HUES48 (cell line): Measurements from ENCODE around the gene URM1.
A peak's percentile ranks its signal among the peaks of the same experiment; 100 is the strongest.

Source experiments
- H3K27ac ChIP-seq: one replicate; pipeline ENCODE4 v1.7.0; 2013; ENCODE audit warnings: low read depth, low read length, inconsistent platforms
- H3K27me3 ChIP-seq: 2 replicates; pipeline ENCODE4 v1.6.1; 2013; ENCODE audit warnings: mild to moderate bottlenecking, low read length; ENCODE audit not compliant: control insufficient read depth, insufficient read depth
- H3K36me3 ChIP-seq: 2 replicates; pipeline ENCODE4 v1.6.1; 2013; ENCODE audit warnings: low read length; ENCODE audit not compliant: control insufficient read depth, insufficient read depth
- H3K4me1 ChIP-seq: 2 replicates; pipeline ENCODE4 v1.6.1; 2013; ENCODE audit warnings: mild to moderate bottlenecking, low read length; ENCODE audit not compliant: control insufficient read depth, insufficient read depth
- H3K4me3 ChIP-seq: 2 replicates; pipeline ENCODE4 v1.5.1; 2013; ENCODE audit warnings: mild to moderate bottlenecking, low read depth, low read length
- H3K9ac ChIP-seq: 2 replicates; pipeline ENCODE4 v1.6.1; 2013; ENCODE audit warnings: mild to moderate bottlenecking, low read depth, low read length, moderate library complexity
- H3K9me3 ChIP-seq: 2 replicates; pipeline ENCODE4 v1.6.1; 2013; ENCODE audit warnings: low read length; ENCODE audit not compliant: control insufficient read depth, insufficient read depth

The URM1 gene

DNA sequence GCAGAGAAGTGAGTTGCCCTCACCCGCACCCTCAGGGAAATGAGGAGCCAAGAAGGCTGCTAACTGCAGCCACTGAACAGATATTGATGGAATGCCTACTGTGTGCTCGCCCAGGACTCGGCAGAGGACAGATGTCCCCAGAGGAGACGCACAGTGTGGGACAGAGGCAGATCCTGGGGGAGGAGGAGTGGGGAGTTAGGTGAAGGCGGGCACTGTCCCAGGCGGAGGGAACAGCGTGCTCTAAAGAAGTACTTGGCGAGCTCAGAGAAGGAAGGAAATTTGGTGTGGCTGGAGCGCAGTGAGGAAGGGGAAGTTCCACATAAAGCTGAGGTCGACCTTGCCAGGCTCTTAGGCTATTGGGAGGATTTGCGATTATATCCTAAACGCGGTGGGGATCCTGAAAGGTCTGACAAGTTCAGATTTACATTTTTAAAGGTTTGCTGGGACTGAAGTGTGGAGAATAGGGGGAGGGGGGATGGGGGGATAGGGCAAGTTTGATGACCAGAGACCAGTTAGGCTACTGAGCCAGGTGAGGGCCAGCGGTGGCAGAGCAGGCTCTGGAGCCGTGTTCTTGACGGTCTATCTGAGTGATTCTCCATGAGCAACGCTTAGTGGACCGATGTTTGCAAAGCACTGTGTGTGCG, 25.9 kb downstream of the URM1 start:
- Histone ChIP-seq H3K27ac (no peak overlapping the region), H3K4me3 (no peak overlapping the region), H3K36me3 (no peaks in the 10 kb centered on the region), H3K4me1 (peaks cover 35% of the 10 kb centered on the region), H3K27me3 (peaks cover 99% of the 10 kb centered on the region), H3K9me3 (no peaks in the 10 kb centered on the region), H3K9ac (no peak overlapping the region)

DNA sequence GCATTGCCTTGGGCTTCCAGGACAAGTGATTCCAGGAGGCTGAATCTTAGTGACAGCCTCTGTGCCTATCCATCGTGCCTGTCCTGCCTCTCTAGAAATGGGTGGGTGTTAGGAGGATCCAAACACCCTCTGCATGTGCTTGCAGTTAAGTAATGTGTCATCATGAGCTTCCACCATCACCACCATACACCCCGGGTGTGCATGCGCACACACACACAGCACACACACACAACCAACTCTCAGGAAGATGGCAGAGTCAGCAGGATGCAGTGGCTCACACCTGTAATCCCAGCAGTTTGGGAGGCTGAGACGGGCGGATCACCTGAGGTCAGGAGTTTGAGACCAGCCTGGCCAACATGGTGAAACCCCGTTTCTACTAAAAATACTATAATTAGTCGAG, 26.7 kb downstream of the URM1 start:
- H3K27me3 ChIP-seq: peaks cover 99% of the 10 kb centered on the region
- no peak overlapping the region for H3K4me3 ChIP-seq
- peaks cover 30% of the 10 kb centered on the region for H3K4me1 ChIP-seq
- no peak overlapping the region for H3K9ac ChIP-seq
- H3K27ac ChIP-seq: no peak overlapping the region
- no peaks in the 10 kb centered on the region for H3K36me3 ChIP-seq
- H3K9me3 ChIP-seq: no peaks in the 10 kb centered on the region

GRCh38 chr9:128399861-128400260, 28.7 kb downstream of the URM1 start:
- Histone ChIP-seq H3K4me3 (no peak overlapping the region), H3K4me1 (peaks cover 15% of the 10 kb centered on the region), H3K36me3 (no peaks in the 10 kb centered on the region), H3K27me3 (peaks cover 98% of the 10 kb centered on the region), H3K9me3 (no peaks in the 10 kb centered on the region), H3K9ac (no peak overlapping the region), H3K27ac (no peak overlapping the region)

DNA sequence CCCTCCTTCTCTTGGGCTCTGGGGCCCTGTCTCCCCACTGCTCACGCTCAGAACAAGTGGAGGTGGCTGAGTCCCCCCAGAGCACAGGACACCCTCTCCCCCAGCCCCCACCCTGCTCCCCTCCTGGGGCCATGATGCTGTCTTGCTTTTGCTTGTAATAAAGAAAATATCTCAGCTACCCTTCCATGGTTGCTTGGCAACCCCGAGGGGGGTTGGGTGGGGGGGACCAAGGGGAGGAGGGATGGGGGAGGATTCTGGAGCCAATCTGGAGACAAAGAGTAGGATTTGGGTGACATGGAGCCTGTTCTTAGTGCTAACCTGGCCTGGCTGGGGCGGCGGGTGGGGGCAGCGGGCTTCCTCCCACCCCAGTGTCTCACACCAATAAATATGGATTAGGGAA, 33.4 kb downstream of the URM1 start:
- H3K4me3 ChIP-seq: no peak overlapping the region
- H3K4me1 ChIP-seq: peaks cover 25% of the 10 kb centered on the region
- H3K36me3 ChIP-seq: no peaks in the 10 kb centered on the region
- H3K9ac ChIP-seq: no peak overlapping the region
- H3K9me3 ChIP-seq: no peaks in the 10 kb centered on the region
- H3K27ac ChIP-seq: no peak overlapping the region
- peaks cover 98% of the 10 kb centered on the region for H3K27me3 ChIP-seq

DNA sequence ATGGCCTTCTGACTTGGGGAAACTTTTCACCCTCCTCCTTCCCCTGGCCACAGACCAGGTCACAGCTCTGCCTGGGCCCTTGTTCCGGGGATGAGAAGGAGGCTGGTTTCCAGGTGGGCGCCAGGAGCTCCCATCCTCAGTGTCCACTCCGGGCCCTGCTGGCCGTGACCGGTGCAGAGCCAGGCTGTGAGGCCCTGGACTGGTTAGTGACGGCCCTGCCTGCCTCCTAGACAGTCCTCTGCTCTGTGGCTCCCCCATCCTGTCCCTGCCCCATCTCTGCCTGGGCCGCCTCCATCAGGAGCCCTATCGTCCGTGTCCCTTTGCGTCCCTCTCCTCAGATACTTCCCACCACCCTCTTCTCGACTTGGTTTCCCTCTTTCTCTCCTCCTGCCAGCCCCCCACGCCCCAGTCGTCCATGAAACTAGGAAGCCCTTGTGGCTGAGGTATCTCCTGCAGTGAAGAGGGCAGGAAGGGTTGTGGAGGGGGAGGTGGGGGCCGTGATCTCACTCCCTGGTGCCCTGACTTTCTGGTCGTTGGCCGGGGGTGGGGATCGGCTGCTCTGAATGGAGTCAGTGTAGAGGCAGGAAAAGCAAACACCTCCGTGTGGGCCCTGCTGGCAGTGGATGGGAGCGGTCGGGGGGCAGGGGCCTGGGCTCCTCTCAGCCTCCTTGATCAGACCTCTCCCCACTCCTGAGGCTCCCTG, 34.1 kb downstream of the URM1 start:
- Histone ChIP-seq H3K4me3 (no peak overlapping the region), H3K9ac (no peak overlapping the region)

DNA sequence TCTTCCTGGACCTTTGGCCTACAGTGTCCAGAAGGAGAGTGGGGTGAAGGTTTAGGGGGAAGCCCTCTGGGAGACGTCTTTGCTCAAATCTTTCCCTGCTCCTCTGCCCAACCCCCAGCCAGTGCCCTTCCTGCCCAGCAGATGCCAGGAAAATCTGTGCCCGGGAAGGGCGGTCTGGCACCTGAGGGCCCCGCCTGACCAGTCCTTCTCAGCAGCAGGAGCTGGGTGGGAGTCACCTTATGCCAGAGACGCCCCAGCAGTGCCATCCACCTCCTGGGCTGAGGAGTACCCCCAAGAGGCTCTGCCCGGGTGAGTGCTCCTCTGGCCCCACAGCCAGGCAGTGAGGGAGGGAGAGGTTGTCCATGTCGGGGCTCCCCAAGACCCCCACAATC, 34.6 kb downstream of the URM1 start:
- no peak overlapping the region for H3K9ac ChIP-seq

More for the DNA sequence above, 34.1 kb downstream of the URM1 start:
- no peaks in the 10 kb centered on the region for H3K36me3 ChIP-seq
- peaks cover 98% of the 10 kb centered on the region for H3K27me3 ChIP-seq
- no peak overlapping the region for H3K27ac ChIP-seq
- H3K4me1 ChIP-seq: peaks cover 28% of the 10 kb centered on the region
- H3K9me3 ChIP-seq: no peaks in the 10 kb centered on the region

GRCh38 chr9:128406848-128407391, 35.7 kb downstream of the URM1 start:
- Histone ChIP-seq H3K27me3 (peaks cover 98% of the 10 kb centered on the region), H3K4me3 (no peak overlapping the region)

More for the DNA sequence above, 34.6 kb downstream of the URM1 start:
- H3K9me3 ChIP-seq: no peaks in the 10 kb centered on the region
- peaks cover 28% of the 10 kb centered on the region for H3K4me1 ChIP-seq
- peaks cover 98% of the 10 kb centered on the region for H3K27me3 ChIP-seq
- no peaks in the 10 kb centered on the region for H3K36me3 ChIP-seq
- no peak overlapping the region for H3K27ac ChIP-seq
- no peak overlapping the region for H3K4me3 ChIP-seq

DNA sequence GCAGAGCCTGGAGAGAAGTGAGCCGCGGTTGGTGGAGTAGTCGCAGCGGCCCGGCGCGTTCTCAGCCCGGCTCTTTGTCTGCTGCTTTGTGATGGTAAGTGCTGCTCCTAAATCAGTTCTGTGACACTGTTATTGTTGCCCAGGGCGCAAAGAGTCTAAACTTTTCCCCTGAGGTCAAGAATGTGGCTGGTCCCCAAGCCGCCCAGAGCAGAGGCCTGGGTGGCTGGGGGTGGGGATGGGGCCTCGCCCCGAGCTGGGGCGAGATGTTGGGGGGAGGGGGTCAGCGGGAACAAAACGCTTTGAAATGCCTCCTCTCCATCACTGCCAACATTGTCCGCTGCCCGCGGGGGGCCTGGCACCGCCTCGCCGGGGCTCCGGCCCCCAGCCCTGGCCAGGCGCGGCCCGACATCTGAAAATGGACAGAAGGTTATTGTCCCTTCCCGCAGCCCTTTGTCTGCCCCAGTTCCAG, 37.8 kb downstream of the URM1 start:
- peaks cover 30% of the 10 kb centered on the region for H3K4me1 ChIP-seq
- peak overlapping the region; percentile 12 for H3K27ac ChIP-seq
- no peak overlapping the region for H3K4me3 ChIP-seq
- H3K9ac ChIP-seq: no peak overlapping the region
- no peaks in the 10 kb centered on the region for H3K9me3 ChIP-seq
- no peaks in the 10 kb centered on the region for H3K36me3 ChIP-seq
- peaks cover 86% of the 10 kb centered on the region for H3K27me3 ChIP-seq

More at GRCh38 chr9:128406848-128407391, 35.7 kb downstream of the URM1 start:
- Histone ChIP-seq H3K36me3 (no peaks in the 10 kb centered on the region), H3K27ac (no peak overlapping the region), H3K9ac (no peak overlapping the region), H3K9me3 (no peaks in the 10 kb centered on the region), H3K4me1 (peaks cover 28% of the 10 kb centered on the region)

DNA sequence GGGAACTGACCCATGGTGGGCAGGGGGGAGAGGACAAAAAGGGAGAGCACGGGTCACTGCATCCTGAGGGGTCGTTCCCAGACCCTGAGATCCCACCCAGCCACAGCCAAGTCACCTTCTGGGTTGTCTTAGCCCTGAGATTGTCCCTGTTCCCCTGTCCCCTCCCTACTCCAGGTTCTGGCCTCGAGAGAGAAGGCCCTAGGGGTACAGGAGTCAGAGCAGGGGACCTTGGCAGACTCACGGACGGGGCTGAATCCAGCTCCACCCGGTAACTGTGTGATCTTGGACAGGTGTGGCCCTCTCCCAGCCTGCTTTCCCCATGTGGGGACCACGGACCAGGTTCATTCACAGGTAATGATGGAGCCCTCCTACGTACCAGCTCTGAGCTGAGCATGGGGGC, 38.3 kb downstream of the URM1 start:
- Histone ChIP-seq H3K36me3 (no peaks in the 10 kb centered on the region), H3K4me3 (no peak overlapping the region), H3K4me1 (peaks cover 30% of the 10 kb centered on the region), H3K9ac (no peak overlapping the region), H3K27ac (no peak overlapping the region), H3K27me3 (peaks cover 86% of the 10 kb centered on the region), H3K9me3 (no peaks in the 10 kb centered on the region)

GRCh38 chr9:128409978-128410377, 38.8 kb downstream of the URM1 start:
- H3K27me3 ChIP-seq: peaks cover 86% of the 10 kb centered on the region
- H3K4me3 ChIP-seq: no peak overlapping the region
- H3K4me1 ChIP-seq: peaks cover 29% of the 10 kb centered on the region

More at GRCh38 chr9:128409978-128410377, 38.8 kb downstream of the URM1 start:
- H3K27ac ChIP-seq: no peak overlapping the region
- H3K36me3 ChIP-seq: no peaks in the 10 kb centered on the region
- H3K9ac ChIP-seq: no peak overlapping the region
- H3K9me3 ChIP-seq: no peaks in the 10 kb centered on the region
